IMR-90 (cell line): ENCODE measurements around the gene SLC7A7. TPM values are rescaled to one million over a fixed set of nuclear protein-coding genes. Genes with fewer than 3 reads are reported as not detected.

ENCODE experiments used
- ATAC-seq: fragments of 200-7000 bp; cut with Tn5 transposase; 2 replicates; pipeline ENCODE4 v1.9.1; 2020; ENCODE audit warnings: low read depth, mild to moderate bottlenecking, moderate library complexity
- BruUV-seq: library from RNA; stranded (reverse); fragments of 400-500 nt; replicated peaks from 2 replicates; lab custom pipeline; 2021; lab: Mats Ljungman, UMichigan
- CTCF ChIA-PET: fragments of 300-600 bp; formaldehyde crosslinking; extraction: SDS; loops from one replicate; lab custom pipeline; 2021; ENCODE audit warnings: antibody characterized with exemption; lab: Yijun Ruan, JAX
- POLR2A ChIA-PET: fragments of 300-600 bp; sonication (Branson Sonifier 250); formaldehyde crosslinking; loops from one replicate; lab custom pipeline; 2022; ENCODE audit warnings: antibody characterized with exemption; ENCODE audit not compliant: unreplicated experiment; lab: Charles Lee
- DNase-seq: peaks from one replicate; pipeline ENCODE4 v3.0.0; 2013
- H2AFZ ChIP-seq: replicated peaks from 2 replicates; pipeline ENCODE3; 2013; ENCODE audit warnings: low read length, mild to moderate bottlenecking; ENCODE audit not compliant: poor library complexity
- H2AK5ac ChIP-seq: 2 replicates; pipeline ENCODE4 v1.6.1; 2013; ENCODE audit warnings: low read depth, low read length, inconsistent platforms
- H2AK9ac ChIP-seq: replicated peaks from 2 replicates; pipeline ENCODE3; 2013; ENCODE audit warnings: mild to moderate bottlenecking, low read depth, low read length, moderate library complexity; ENCODE audit not compliant: poor library complexity
- H2BK120ac ChIP-seq: 2 replicates; pipeline ENCODE4 v1.6.1; 2013; ENCODE audit warnings: low read depth, low read length, inconsistent platforms
- H2BK15ac ChIP-seq: 3 replicates; pipeline ENCODE4 v1.6.1; 2013; ENCODE audit warnings: low read depth, low read length, inconsistent platforms
- H2BK20ac ChIP-seq: 2 replicates; pipeline ENCODE4 v1.6.1; 2013; ENCODE audit warnings: low read depth, mild to moderate bottlenecking, inconsistent platforms, low read length, moderate library complexity
- H2BK5ac ChIP-seq: 2 replicates; pipeline ENCODE4 v1.6.1; 2013; ENCODE audit warnings: mild to moderate bottlenecking, low read depth, low read length, inconsistent platforms; ENCODE audit not compliant: poor library complexity, severe bottlenecking
- H3K14ac ChIP-seq: replicated peaks from 2 replicates; pipeline ENCODE4 v1.6.1; 2013; ENCODE audit warnings: low read depth, low read length, inconsistent platforms
- H3K18ac ChIP-seq: 2 replicates; pipeline ENCODE4 v1.6.1; 2013; ENCODE audit warnings: low read depth, low read length, control low read depth
- H3K23ac ChIP-seq: 2 replicates; pipeline ENCODE4 v1.6.1; 2013; ENCODE audit warnings: low read depth, low read length, inconsistent platforms
- H3K27ac ChIP-seq: 2 replicates; pipeline ENCODE4 v1.5.1; 2013; ENCODE audit warnings: mild to moderate bottlenecking, control low read depth, low read length; ENCODE audit not compliant: insufficient read depth
- H3K27me3 ChIP-seq: 2 replicates; pipeline ENCODE4 v1.6.1; 2013; ENCODE audit warnings: low read length; ENCODE audit not compliant: control insufficient read depth, insufficient read depth
- H3K36me3 ChIP-seq: 2 replicates; pipeline ENCODE4 v1.6.1; 2013; ENCODE audit warnings: low read length, mixed read lengths; ENCODE audit not compliant: control insufficient read depth, insufficient read depth
- H3K4ac ChIP-seq: 2 replicates; pipeline ENCODE4 v1.6.1; 2013; ENCODE audit warnings: low read depth, low read length, inconsistent platforms
- H3K4me1 ChIP-seq: 2 replicates; pipeline ENCODE4 v1.6.1; 2013; ENCODE audit warnings: low read length, mixed read lengths; ENCODE audit not compliant: control insufficient read depth, insufficient read depth
- H3K4me2 ChIP-seq: 2 replicates; pipeline ENCODE4 v1.6.1; 2013; ENCODE audit warnings: low read depth, mild to moderate bottlenecking, control low read depth, low read length, moderate library complexity
- H3K4me3 ChIP-seq: 2 replicates; pipeline ENCODE4 v1.5.1; 2013; ENCODE audit warnings: low read depth, mild to moderate bottlenecking, control low read depth, low read length, moderate library complexity; ENCODE audit not compliant: insufficient read depth
- H3K56ac ChIP-seq: 2 replicates; pipeline ENCODE4 v1.6.1; 2013; ENCODE audit warnings: low read length, inconsistent platforms; ENCODE audit not compliant: insufficient read depth; ENCODE audit errors: extremely low read depth
- H3K79me1 ChIP-seq, 2 experiments: 2 replicates each; pipeline ENCODE4 v1.6.1; 2013; ENCODE audit warnings: low read length in 2 of 2, inconsistent platforms in 1 of 2, low read depth in 1 of 2
- H3K9ac ChIP-seq: 2 replicates; pipeline ENCODE4 v1.6.1; 2013; ENCODE audit warnings: low read depth, low read length, control low read depth
- H3K9me1 ChIP-seq: 2 replicates; pipeline ENCODE4 v1.6.1; 2013; ENCODE audit warnings: low read length, inconsistent platforms; ENCODE audit not compliant: insufficient read depth
- H3K9me3 ChIP-seq: 2 replicates; pipeline ENCODE4 v1.6.1; 2013; ENCODE audit warnings: low read length; ENCODE audit not compliant: control insufficient read depth, insufficient read depth
- H4K20me1 ChIP-seq: 2 replicates; pipeline ENCODE4 v1.6.1; 2013; ENCODE audit warnings: low read length, inconsistent platforms; ENCODE audit not compliant: insufficient read depth
- H4K5ac ChIP-seq: 2 replicates; pipeline ENCODE4 v1.6.1; 2013; ENCODE audit warnings: mild to moderate bottlenecking, low read depth, low read length, control low read depth
- H4K8ac ChIP-seq, 2 experiments: 2 replicates each; pipeline ENCODE4 v1.6.1; 2013; ENCODE audit warnings: low read depth in 2 of 2, low read length in 2 of 2, control low read depth in 1 of 2, inconsistent platforms in 1 of 2
- H4K91ac ChIP-seq: 2 replicates; pipeline ENCODE4 v1.6.1; 2013; ENCODE audit warnings: low read depth, low read length, inconsistent platforms; ENCODE audit not compliant: insufficient read depth
- CEBPB ChIP-seq: IDR thresholded peaks from 2 replicates; pipeline ENCODE4 v1.6.1; 2012; ENCODE audit warnings: low read depth, low read length, improper control_type of control experiment
- CHD1 ChIP-seq: IDR thresholded peaks from 2 replicates; pipeline ENCODE4 v1.6.1; 2012; ENCODE audit warnings: low read depth, low read length, improper control_type of control experiment
- FOS ChIP-seq: fragments of 150-350 bp; IDR thresholded peaks from 2 replicates; pipeline ENCODE4 v1.6.1; 2016; ENCODE audit warnings: low read depth, low read length
- MAZ ChIP-seq: IDR thresholded peaks from 2 replicates; pipeline ENCODE4 v1.6.1; 2012; ENCODE audit warnings: low read depth, mild to moderate bottlenecking, low read length, improper control_type of control experiment, moderate library complexity, borderline replicate concordance
- MXI1 ChIP-seq: IDR thresholded peaks from 2 replicates; pipeline ENCODE4 v1.6.1; 2012; ENCODE audit warnings: low read depth, mild to moderate bottlenecking, low read length, moderate library complexity, borderline replicate concordance
- RCOR1 ChIP-seq: IDR thresholded peaks from 2 replicates; pipeline ENCODE4 v1.6.1; 2012; ENCODE audit warnings: mild to moderate bottlenecking, low read length, improper control_type of control experiment; ENCODE audit not compliant: insufficient replicate concordance
- WGBS, 2 experiments: methylation state at CpG; one replicate each; pipeline versions ENCODE4 v1.1.5 to v1.1.7; 2013; ENCODE audit warnings: missing lambda C conversion rate in 2 of 2; ENCODE audit not compliant: insufficient read length in 1 of 2; ENCODE audit errors: extremely low coverage in 2 of 2; 5-methylcytosine and 5-hydroxymethylcytosine counted together
- dilution Hi-C: fragments of 300-500 bp; cut with HindIII; formaldehyde crosslinking; loops from one replicate; pipeline ENCODE4 v1.14.3; 2018; ENCODE audit warnings: low sequenced_read_pairs; ENCODE audit not compliant: unreplicated experiment
- in situ Hi-C: fragments of 300-500 bp; cut with MboI; formaldehyde crosslinking; loops from 3 replicates; pipeline ENCODE4 v1.14.3; 2019; ENCODE audit warnings: low sequenced_read_pairs, inconsistent platforms, mixed read lengths
- intact Hi-C: fragments of 100-400 bp; cut with micrococcal nuclease; formaldehyde crosslinking; loops from 2 replicates; pipeline ENCODE4 v1.10.0; 2022
- polyA plus RNA-seq, 3 experiments: library from polyadenylated mRNA; depleted of rRNA; stranded (reverse); fragments of >200 nt; gene quantifications; 2 replicates each; pipeline ENCODE4 v1.2.3, GENCODE V29; 2012; ENCODE audit warnings: low replicate concordance in 1 of 3
- total RNA-seq: library from RNA; depleted of rRNA; stranded (reverse); fragments of >200 nt; gene quantifications from 2 replicates; pipeline ENCODE4 v1.2.3, GENCODE V29; 2012
- TF ChIP-seq, protein P1 (sequence below): fragments of 150-350 bp; IDR thresholded peaks from 2 replicates; pipeline ENCODE4 v1.6.1; 2017; ENCODE audit warnings: mild to moderate bottlenecking, antibody characterized with exemption, low read length, low read depth

SLC7A7 gene
- total and polyA plus RNA-seq, 2 of the 4 experiments (the other 2 are of a cell fraction) = 1.8 to 2.0 TPM

DNA sequence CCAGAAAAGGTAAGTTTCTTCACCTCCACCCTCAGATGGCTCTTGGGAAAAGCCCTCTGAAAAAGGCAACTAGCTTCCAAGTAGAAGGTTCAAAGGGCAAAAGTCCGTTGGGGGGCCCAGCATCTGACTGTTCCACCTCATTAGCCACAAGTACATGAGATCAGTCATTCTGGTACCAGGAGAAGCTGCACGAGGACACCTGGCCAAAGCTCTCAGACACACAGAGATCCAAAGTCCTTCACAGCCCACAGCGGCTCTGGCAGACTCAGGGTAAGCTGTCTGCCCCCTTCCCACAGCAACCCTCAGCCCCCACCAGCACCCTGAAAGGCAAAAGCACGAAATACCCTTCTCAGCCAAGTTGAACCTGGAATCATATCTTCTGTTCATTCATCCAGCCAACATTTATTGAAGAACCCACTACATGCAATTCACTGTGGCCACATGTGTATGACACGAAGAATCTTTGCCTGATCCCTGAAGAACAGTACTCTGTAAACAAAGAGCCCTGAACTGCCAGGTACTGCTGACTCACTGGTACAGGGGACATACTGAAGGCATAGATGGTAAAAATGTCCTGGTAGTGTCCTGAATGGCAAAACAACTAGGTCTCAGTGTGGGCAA, 19.0 kb downstream of the SLC7A7 start:
- CTCF ChIA-PET = no interaction called here
- Histone ChIP-seq H3K4me3 (no peak overlapping the region), H4K20me1 (no peaks in the 10 kb centered on the region), H4K8ac (no peak overlapping the region), H2BK15ac (no peak overlapping the region), H4K5ac (no peak overlapping the region), H3K36me3 (no peaks in the 10 kb centered on the region), H3K9me1 (peaks cover 3% of the 10 kb centered on the region; the same call in 1 of the 2 replicates), H3K4me1 (no peaks in the 10 kb centered on the region), H2AK9ac (no peak overlapping the region), H2BK5ac (no peak overlapping the region), H3K23ac (no peak overlapping the region), H2BK120ac (no peak overlapping the region), H2AK5ac (no peak overlapping the region), H3K4me2 (no peak overlapping the region), H3K9me3 (no peaks in the 10 kb centered on the region), H3K27me3 (peaks cover 12% of the 10 kb centered on the region), H3K9ac (no peak overlapping the region), H2AFZ (no peak overlapping the region), H4K91ac (no peak overlapping the region), H3K27ac (no peak overlapping the region), H2BK20ac (no peak overlapping the region), H3K56ac (no peak overlapping the region), H3K18ac (no peak overlapping the region), H3K4ac (no peak overlapping the region), H3K79me1 (no peaks in the 10 kb centered on the region), H3K14ac (no peak overlapping the region)
- dilution Hi-C loops (no loop called here), intact Hi-C loops (no loop called here), in situ Hi-C loops (no loop called here)
- TF ChIP-seq CHD1 (no peak), FOS (no peak), RCOR1 (no peak), MXI1 (no peak), CEBPB (no peak), MAZ (no peak)
- TF ChIP-seq, protein P1, sequence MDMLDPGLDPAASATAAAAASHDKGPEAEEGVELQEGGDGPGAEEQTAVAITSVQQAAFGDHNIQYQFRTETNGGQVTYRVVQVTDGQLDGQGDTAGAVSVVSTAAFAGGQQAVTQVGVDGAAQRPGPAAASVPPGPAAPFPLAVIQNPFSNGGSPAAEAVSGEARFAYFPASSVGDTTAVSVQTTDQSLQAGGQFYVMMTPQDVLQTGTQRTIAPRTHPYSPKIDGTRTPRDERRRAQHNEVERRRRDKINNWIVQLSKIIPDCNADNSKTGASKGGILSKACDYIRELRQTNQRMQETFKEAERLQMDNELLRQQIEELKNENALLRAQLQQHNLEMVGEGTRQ = no peak
- ATAC-seq (no peak), DNase-seq (no peak)
- POLR2A ChIA-PET = no interaction called here
- BruUV-seq = no TSS peak
- 43% methylated on average over 4 of the region's 5 CpGs; no CpG with 5 or more reads in 1 of the 2 experiments for WGBS, 2 experiments
